B cell (primary cell): ENCODE results near the gene FOXO3. TPM values are rescaled to one million over a fixed set of nuclear protein-coding genes. Genes with fewer than 3 reads are reported as not detected.

Experiments
- ATAC-seq: fragments of 200-7000 bp; cut with Tn5 transposase; one replicate; pipeline ENCODE4 v1.10.0; 2021; ENCODE audit warnings: low read depth, mild to moderate bottlenecking, moderate number of reproducible peaks, moderate library complexity
- CTCF ChIA-PET: fragments of 350-600 bp; sonication (Branson Sonifier 250); formaldehyde crosslinking; loops from one replicate; lab custom pipeline; 2021; ENCODE audit warnings: antibody characterized with exemption, inconsistent platforms; lab: Charles Lee
- POLR2A ChIA-PET: fragments of 350-600 bp; sonication (Branson Sonifier 250); formaldehyde crosslinking; loops from one replicate; lab custom pipeline; 2021; ENCODE audit warnings: antibody characterized with exemption; lab: Charles Lee
- DNase-seq: peaks from one replicate; pipeline ENCODE4 v3.0.0; 2013
- H2AFZ ChIP-seq: 2 replicates; pipeline ENCODE4 v1.6.1; 2012; ENCODE audit warnings: mild to moderate bottlenecking, low read depth, low read length; ENCODE audit not compliant: insufficient read depth, poor library complexity, severe bottlenecking
- H3K27ac ChIP-seq, 2 donors: 1 replicate in 1 of 2; 2 replicates in 1 of 2; pipeline ENCODE4 v1.5.1; 2012 to 2013; ENCODE audit warnings: low read length in 2 of 2, mild to moderate bottlenecking in 2 of 2, moderate library complexity in 1 of 2
- H3K27me3 ChIP-seq, 4 experiments: fragments of 200-600 bp in 1 of 4; sonication (generic) in 1 of 4; replicated peaks in 1 of 4; 1 replicate in 2 of 4; 2 replicates in 2 of 4; pipeline versions ENCODE4 v1.6.1 to v1.7.0; 2013 to 2016; ENCODE audit warnings: low read length in 3 of 4, mild to moderate bottlenecking in 2 of 4, mixed read lengths in 1 of 4, moderate library complexity in 1 of 4; ENCODE audit not compliant: insufficient read depth in 4 of 4, control insufficient read depth in 3 of 4; ENCODE audit errors: control extremely low read depth in 1 of 4
- H3K36me3 ChIP-seq, 2 experiments: replicated peaks in 1 of 2; 1 replicate in 1 of 2; 2 replicates in 1 of 2; pipeline versions ENCODE4 v1.6.1 to v1.7.1; 2013; ENCODE audit warnings: low read length in 1 of 2; ENCODE audit not compliant: insufficient read depth in 2 of 2, control insufficient read depth in 1 of 2; ENCODE audit errors: control extremely low read depth in 1 of 2, extremely low read depth in 1 of 2
- H3K4me1 ChIP-seq, 2 donors: fragments of 200-600 bp in 1 of 2; sonication (generic) in 1 of 2; 1 replicate in 1 of 2; 2 replicates in 1 of 2; pipeline versions ENCODE4 v1.5.1 to v1.6.1; 2013 to 2017; ENCODE audit warnings: low read length in 2 of 2; ENCODE audit not compliant: control insufficient read depth in 2 of 2, insufficient read depth in 2 of 2
- H3K4me2 ChIP-seq: replicated peaks from 2 replicates; pipeline ENCODE3; 2012; ENCODE audit warnings: mild to moderate bottlenecking, low read depth, low read length; ENCODE audit not compliant: poor library complexity, severe bottlenecking
- H3K4me3 ChIP-seq, 5 experiments: fragments of 200-600 bp in 1 of 5; sonication (generic) in 1 of 5; 1 replicate in 3 of 5; 2 replicates in 2 of 5; pipeline versions ENCODE4 v1.5.1 to v1.7.0; 2011 to 2016; ENCODE audit warnings: low read length in 4 of 5, mild to moderate bottlenecking in 4 of 5, low read depth in 2 of 5, control low read depth in 1 of 5, moderate library complexity in 1 of 5; ENCODE audit not compliant: insufficient read depth in 1 of 5; ENCODE audit errors: control extremely low read depth in 1 of 5, extremely low read depth in 1 of 5
- H3K79me2 ChIP-seq: fragments of 200-600 bp; sonication (generic); one replicate; pipeline ENCODE4 v1.6.0; 2016; ENCODE audit warnings: low read length; ENCODE audit not compliant: control insufficient read depth, insufficient read depth
- H3K9ac ChIP-seq: fragments of 200-600 bp; sonication (generic); 2 replicates; pipeline ENCODE4 v1.6.1; 2017; ENCODE audit warnings: mild to moderate bottlenecking, low read length, moderate library complexity
- H3K9me3 ChIP-seq, 3 donors: one replicate each; pipeline versions ENCODE4 v1.6.1 to v1.7.1; 2013; ENCODE audit warnings: low read length in 2 of 3; ENCODE audit not compliant: control insufficient read depth in 2 of 3, insufficient read depth in 1 of 3; ENCODE audit errors: control extremely low read depth in 1 of 3
- H4K20me1 ChIP-seq: 2 replicates; pipeline ENCODE4 v1.6.0; 2012; ENCODE audit warnings: mild to moderate bottlenecking, low read length; ENCODE audit not compliant: insufficient read depth, control insufficient read depth, poor library complexity, severe bottlenecking
- H3K27ac Mint-ChIP-seq: one replicate; pipeline ENCODE4 v1.8.0; 2021; ENCODE audit warnings: mixed read lengths
- H3K27me3 Mint-ChIP-seq: one replicate; pipeline ENCODE4 v1.8.0; 2021; ENCODE audit warnings: mixed read lengths
- H3K4me1 Mint-ChIP-seq: one replicate; pipeline ENCODE4 v1.8.0; 2021; ENCODE audit warnings: mixed read lengths
- H3K4me3 Mint-ChIP-seq: one replicate; pipeline ENCODE4 v1.8.0; 2021; ENCODE audit warnings: mixed read lengths
- H3K9me3 Mint-ChIP-seq: one replicate; pipeline ENCODE4 v1.8.0; 2022; ENCODE audit warnings: mixed read lengths; ENCODE audit not compliant: insufficient read depth
- CTCF ChIP-seq: fragments of 200-600 bp; IDR thresholded peaks from one replicate; pipeline ENCODE4 v1.8.0; 2022; ENCODE audit warnings: antibody characterized with exemption, mild to moderate bottlenecking
- EZH2 ChIP-seq: IDR thresholded peaks from 2 replicates; pipeline ENCODE4 v1.6.1; 2012; ENCODE audit warnings: borderline replicate concordance, low read depth, mild to moderate bottlenecking, moderate library complexity, low read length; ENCODE audit not compliant: insufficient read depth, poor library complexity, severe bottlenecking
- WGBS: methylation state at CpG from one replicate; pipeline ENCODE4 v1.1.5; 2013; ENCODE audit warnings: missing lambda C conversion rate; ENCODE audit not compliant: insufficient coverage; 5-methylcytosine and 5-hydroxymethylcytosine counted together
- intact Hi-C: fragments of 100-400 bp; cut with micrococcal nuclease; formaldehyde crosslinking; loops from one replicate; pipeline ENCODE4 v1.10.0; 2022
- polyA plus RNA-seq: library from polyadenylated mRNA; depleted of rRNA; stranded (reverse); fragments of >200 nt; gene quantifications from 2 replicates; pipeline ENCODE4 v1.2.3, GENCODE V29; 2012
- total RNA-seq, 2 donors: library from RNA; stranded (reverse); fragments of 120-200 nt in 1 of 2; gene quantifications; 1 replicate in 1 of 2; 2 replicates in 1 of 2; pipeline versions ENCODE4 v1.2.3 to v1.2.4, GENCODE V29; 2013 to 2022

The FOXO3 gene
- total and polyA plus RNA-seq, 2 donors (not counting 1 experiment from before 2014, with no cell fraction given), result 6.0 to 16.9 TPM

- H3K9ac ChIP-seq, result no peak overlapping the region
- no peak overlapping the region for H2AFZ ChIP-seq
- peaks cover 42% of the 10 kb centered on the region for H3K79me2 ChIP-seq
- no peaks in the 10 kb centered on the region for H3K36me3 ChIP-seq
- POLR2A ChIA-PET, result no interaction called here
- no peak for ATAC-seq
- CTCF ChIA-PET, result interaction anchor here (1.7 to 1.8 kb wide), 2 partner anchors 11 to 28 kb away, joined by 3 to 4 read pairs; no protein-coding TSS in a partner anchor
- H3K27ac Mint-ChIP-seq, result no peak overlapping the region
- intact Hi-C loops, result no loop called here
- no peak for TF ChIP-seq CTCF
- H3K9me3 ChIP-seq, result no peaks in the 10 kb centered on the region
- H3K27me3 Mint-ChIP-seq, result no peaks in the 10 kb centered on the region
- no peak overlapping the region for H3K4me3 Mint-ChIP-seq
- no peak overlapping the region for H3K4me3 ChIP-seq
- no peak for DNase-seq
- H3K4me1 Mint-ChIP-seq, result peaks cover 77% of the 10 kb centered on the region
- peaks cover 48 to 56% of the 10 kb centered on the region in 2 donors for H3K4me1 ChIP-seq
- H3K27me3 ChIP-seq, result no peaks in the 10 kb centered on the region
- WGBS, result no CpG with 5 or more reads among the region's 1 CpG
- H3K27ac ChIP-seq, result no peak overlapping the region
- H3K9me3 Mint-ChIP-seq, result no peaks in the 10 kb centered on the region
- H3K4me2 ChIP-seq, result peak overlapping the region; percentile 17
- peaks cover 47% of the 10 kb centered on the region for H4K20me1 ChIP-seq
Observed at GRCh38 chr6:108594151-108594550, 33.4 kb downstream of the FOXO3 start.

GRCh38 chr6:108594640-108595039 is 33.9 kb downstream of the FOXO3 start:
- Histone ChIP-seq H3K27ac (no peak overlapping the region), H4K20me1 (peaks cover 47% of the 10 kb centered on the region)
- POLR2A ChIA-PET, result no interaction called here

More at GRCh38 chr6:108594640-108595039, 33.9 kb downstream of the FOXO3 start:
- DNase-seq (no peak), ATAC-seq (no peak)
- WGBS, result 91% methylated on average over 1 of the region's 4 CpGs
- Histone ChIP-seq H3K9me3 (no peaks in the 10 kb centered on the region), H3K4me2 (peak overlapping the region; percentile 17), H3K4me1 (peaks cover 43 to 51% of the 10 kb centered on the region in 2 donors), H3K79me2 (peaks cover 47% of the 10 kb centered on the region), H3K4me3 (no peak overlapping the region), H3K36me3 (no peaks in the 10 kb centered on the region), H3K27me3 (no peaks in the 10 kb centered on the region), H3K9ac (no peak overlapping the region), H2AFZ (no peak overlapping the region)
- H3K4me1 Mint-ChIP-seq, result peaks cover 72% of the 10 kb centered on the region
- no peaks in the 10 kb centered on the region for H3K27me3 Mint-ChIP-seq
- no peaks in the 10 kb centered on the region for H3K9me3 Mint-ChIP-seq
- H3K27ac Mint-ChIP-seq, result no peak overlapping the region
- intact Hi-C loops, result loop anchor here (5.0 kb wide), 1 partner anchor 48 kb away; no protein-coding TSS in a partner anchor
- no peak for TF ChIP-seq EZH2
- no peak for TF ChIP-seq CTCF
- CTCF ChIA-PET, result no interaction called here
- H3K4me3 Mint-ChIP-seq, result no peak overlapping the region
